GM10847 (cell line): Measurements from ENCODE around the gene SNX10.

Source experiments
- POLR2A ChIP-seq: IDR thresholded peaks from 2 replicates; pipeline ENCODE4 v1.6.1; 2011; ENCODE audit not compliant: insufficient read length; ENCODE audit errors: extremely low read depth

Gene SNX10

GRCh38 chr7:26345837-26346236 lies 54.2 kb downstream of the SNX10 start:
- TF ChIP-seq POLR2A, result no peak

- TF ChIP-seq POLR2A, result no peak
Observed at GRCh38 chr7:26346611-26347203, 55.0 kb downstream of the SNX10 start.

- TF ChIP-seq POLR2A, result no peak
Observed at GRCh38 chr7:26348234-26348851, 56.7 kb downstream of the SNX10 start.

GRCh38 chr7:26349005-26349915 lies 57.6 kb downstream of the SNX10 start:
- no peak for TF ChIP-seq POLR2A

- TF ChIP-seq POLR2A, result no peak
Observed at GRCh38 chr7:26351171-26351570, 59.5 kb downstream of the SNX10 start.

- TF ChIP-seq POLR2A, result no peak
Observed at GRCh38 chr7:26356229-26356628, 64.6 kb downstream of the SNX10 start.

- no peak for TF ChIP-seq POLR2A
Observed at GRCh38 chr7:26356929-26357798, 65.5 kb downstream of the SNX10 start.

- TF ChIP-seq POLR2A, result no peak
Observed at GRCh38 chr7:26357799-26358151, 66.1 kb downstream of the SNX10 start.

GRCh38 chr7:26360650-26361049 lies 69.0 kb downstream of the SNX10 start:
- no peak for TF ChIP-seq POLR2A

- no peak for TF ChIP-seq POLR2A
Observed at GRCh38 chr7:26361637-26362036, 70.0 kb downstream of the SNX10 start.

GRCh38 chr7:26363465-26363864 lies 71.8 kb downstream of the SNX10 start:
- TF ChIP-seq POLR2A, result no peak

- TF ChIP-seq POLR2A, result no peak
Observed at GRCh38 chr7:26365077-26365900, 73.6 kb downstream of the SNX10 start.

GRCh38 chr7:26365901-26366275 lies 74.2 kb downstream of the SNX10 start:
- TF ChIP-seq POLR2A, result no peak

- no peak for TF ChIP-seq POLR2A
Observed at GRCh38 chr7:26367219-26367711, 75.6 kb downstream of the SNX10 start.
